Gastroesophageal sphincter (tissue), 3 donors: ENCODE measurements around the gene PRKCZ.

Experiments used
- CTCF ChIP-seq, 4 experiments: fragments of 200-600 bp in 2 of 4; fragments of 450-650 bp in 2 of 4; sonication (generic) in 1 of 4; IDR thresholded peaks; one replicate each; pipeline ENCODE4 v1.5.1; 2017 to 2019; ENCODE audit warnings: antibody characterized with exemption in 4 of 4, mild to moderate bottlenecking in 2 of 4, moderate library complexity in 2 of 4
- POLR2A ChIP-seq, 2 donors: fragments of 450-650 bp; IDR thresholded peaks; one replicate each; pipeline ENCODE4 v1.6.1; 2017; ENCODE audit warnings: antibody characterized with exemption in 2 of 2, mild to moderate bottlenecking in 2 of 2, moderate library complexity in 1 of 2

GRCh38 chr1:2200308-2200943, 150.2 kb downstream of the PRKCZ start:
- TF ChIP-seq CTCF (IDR thresholded peaks at IDR 0.05): no peak
- TF ChIP-seq POLR2A (IDR thresholded peaks at IDR 0.05): no peak
